HUDEP-2 (cell line): ENCODE measurements around the gene LRRC61.

ENCODE experiments used
- DNase-seq, 76 experiments: peaks; one replicate each; lab custom pipeline; 2025; ENCODE audit not compliant: unreplicated experiment in 76 of 76; lab: John Stamatoyannopoulos, UW

The LRRC61 gene

GRCh38 chr7:150346922-150347321 is 23.8 kb downstream of the LRRC61 start:
- DNase-seq: no peak

GRCh38 chr7:150351587-150352194 is 28.5 kb downstream of the LRRC61 start:
- DNase-seq: no peak

GRCh38 chr7:150355666-150356059 is 32.5 kb downstream of the LRRC61 start:
- DNase-seq: no peak

- DNase-seq: peak in 10 of 76 experiments; percentile 7 to 25 (median 15)
These were observed 33.2 kb downstream of the LRRC61 start for GRCh38 chr7:150356265-150356897.

- no peak for DNase-seq
These were observed 34.1 kb downstream of the LRRC61 start for GRCh38 chr7:150357270-150357669.

GRCh38 chr7:150357771-150358427 is 34.7 kb downstream of the LRRC61 start:
- no peak for DNase-seq

- DNase-seq: no peak
These were observed 35.3 kb downstream of the LRRC61 start for GRCh38 chr7:150358433-150358832.

- no peak for DNase-seq
These were observed 36.0 kb downstream of the LRRC61 start for GRCh38 chr7:150358988-150359621.

GRCh38 chr7:150359622-150360362 is 36.6 kb downstream of the LRRC61 start:
- DNase-seq: no peak

- no peak for DNase-seq
These were observed 37.4 kb downstream of the LRRC61 start for GRCh38 chr7:150360363-150361058.

GRCh38 chr7:150361402-150361801 is 38.2 kb downstream of the LRRC61 start:
- DNase-seq: no peak

- no peak for DNase-seq
These were observed 38.9 kb downstream of the LRRC61 start for GRCh38 chr7:150361807-150362621.

- DNase-seq: peak in 20 of 76 experiments; percentile 9 to 53 (median 26)
These were observed 40.2 kb downstream of the LRRC61 start for GRCh38 chr7:150363370-150363769.

- peak in 1 of 76 experiments; percentile 10 for DNase-seq
These were observed 40.7 kb downstream of the LRRC61 start for GRCh38 chr7:150363872-150364271.

GRCh38 chr7:150365194-150365593 is 42.0 kb downstream of the LRRC61 start:
- no peak for DNase-seq

GRCh38 chr7:150365673-150366398 is 42.7 kb downstream of the LRRC61 start:
- no peak for DNase-seq

- no peak for DNase-seq
These were observed 44.5 kb downstream of the LRRC61 start for GRCh38 chr7:150367677-150368095.

- peak in 74 of 76 experiments; percentile 28 to 91 (median 82) for DNase-seq
These were observed 45.1 kb downstream of the LRRC61 start, which contains the start of gene REPIN1 for GRCh38 chr7:150368096-150368883. REPIN1 (plus strand) TSS chr7:150368822; CDS start chr7:150369712, 890 bp downstream.
